HL-60 (cell line): Measurements from ENCODE around the gene ABCA7.

Experiments used
- DNase-seq, 2 experiments: peaks; one replicate each; pipeline ENCODE4 v3.0.0-alpha.2; 2010 to 2020; ENCODE audit warnings: low read depth in 1 of 2, low spot score in 1 of 2
- H3K27ac ChIP-seq: fragments of 250-450 bp; sonication (Bioruptor Pico); replicated peaks from 2 replicates; pipeline ENCODE4 v1.5.1; 2020; ENCODE audit warnings: mild to moderate bottlenecking, moderate library complexity
- H3K27me3 ChIP-seq: fragments of 250-450 bp; sonication (Bioruptor Pico); 2 replicates; pipeline ENCODE4 v1.5.1; 2021; ENCODE audit warnings: mild to moderate bottlenecking, moderate library complexity; ENCODE audit not compliant: insufficient read depth, poor library complexity, severe bottlenecking
- H3K4me3 ChIP-seq: replicated peaks from 2 replicates; pipeline ENCODE4 v1.5.1; 2011; ENCODE audit warnings: mild to moderate bottlenecking, control low read depth, low read length; ENCODE audit not compliant: insufficient read depth
- CTCF ChIP-seq: IDR thresholded peaks from one replicate; pipeline ENCODE4 v1.5.1; 2011; ENCODE audit warnings: low read length, control low read depth, inconsistent platforms; ENCODE audit not compliant: insufficient read depth
- GABPA ChIP-seq: IDR thresholded peaks from 2 replicates; pipeline ENCODE4 v1.6.1; 2012; ENCODE audit warnings: low read depth
- POLR2AphosphoS5 ChIP-seq: IDR thresholded peaks from 2 replicates; pipeline ENCODE4 v1.6.1; 2012; ENCODE audit warnings: low read depth
- REST ChIP-seq: IDR thresholded peaks from 2 replicates; pipeline ENCODE4 v1.6.1; 2012; ENCODE audit warnings: low read depth; ENCODE audit not compliant: insufficient replicate concordance
- SPI1 ChIP-seq: IDR thresholded peaks from 2 replicates; pipeline ENCODE4 v1.6.1; 2012; ENCODE audit warnings: low read depth, mild to moderate bottlenecking, borderline replicate concordance

ABCA7 gene

GRCh38 chr19:1042689-1043511 lies 3.0 kb downstream of the ABCA7 start:
- Histone ChIP-seq H3K27me3 (no peaks in the 10 kb centered on the region), H3K4me3 (no peak overlapping the region), H3K27ac (no peak overlapping the region)
- DNase-seq = no peak
- no peak for TF ChIP-seq POLR2AphosphoS5
- TF ChIP-seq GABPA = no peak
- no peak for TF ChIP-seq REST
- no peak for TF ChIP-seq SPI1
- TF ChIP-seq CTCF = no peak

GRCh38 chr19:1045247-1045603 lies 5.3 kb downstream of the ABCA7 start:
- no peak overlapping the region for H3K27ac ChIP-seq
- H3K4me3 ChIP-seq = no peak overlapping the region
- TF ChIP-seq CTCF = no peak
- TF ChIP-seq REST = no peak
- TF ChIP-seq POLR2AphosphoS5 = no peak
- TF ChIP-seq GABPA = no peak
- TF ChIP-seq SPI1 = no peak
- no peaks in the 10 kb centered on the region for H3K27me3 ChIP-seq
- no peak for DNase-seq

GRCh38 chr19:1046117-1046626 lies 6.3 kb downstream of the ABCA7 start:
- no peak overlapping the region for H3K27ac ChIP-seq
- no peaks in the 10 kb centered on the region for H3K27me3 ChIP-seq
- DNase-seq = no peak
- H3K4me3 ChIP-seq = no peak overlapping the region
- TF ChIP-seq POLR2AphosphoS5 (no peak), SPI1 (no peak)

GRCh38 chr19:1046836-1047695 lies 7.2 kb downstream of the ABCA7 start:
- H3K27me3 ChIP-seq = no peaks in the 10 kb centered on the region

More at GRCh38 chr19:1046836-1047695, 7.2 kb downstream of the ABCA7 start:
- no peak for DNase-seq
- TF ChIP-seq GABPA = no peak
- TF ChIP-seq CTCF = no peak
- no peak for TF ChIP-seq POLR2AphosphoS5
- no peak for TF ChIP-seq SPI1
- no peak for TF ChIP-seq REST
- H3K4me3 ChIP-seq = no peak overlapping the region
- H3K27ac ChIP-seq = no peak overlapping the region
